Measurements from ENCODE around the gene OR2G2.

DNA sequence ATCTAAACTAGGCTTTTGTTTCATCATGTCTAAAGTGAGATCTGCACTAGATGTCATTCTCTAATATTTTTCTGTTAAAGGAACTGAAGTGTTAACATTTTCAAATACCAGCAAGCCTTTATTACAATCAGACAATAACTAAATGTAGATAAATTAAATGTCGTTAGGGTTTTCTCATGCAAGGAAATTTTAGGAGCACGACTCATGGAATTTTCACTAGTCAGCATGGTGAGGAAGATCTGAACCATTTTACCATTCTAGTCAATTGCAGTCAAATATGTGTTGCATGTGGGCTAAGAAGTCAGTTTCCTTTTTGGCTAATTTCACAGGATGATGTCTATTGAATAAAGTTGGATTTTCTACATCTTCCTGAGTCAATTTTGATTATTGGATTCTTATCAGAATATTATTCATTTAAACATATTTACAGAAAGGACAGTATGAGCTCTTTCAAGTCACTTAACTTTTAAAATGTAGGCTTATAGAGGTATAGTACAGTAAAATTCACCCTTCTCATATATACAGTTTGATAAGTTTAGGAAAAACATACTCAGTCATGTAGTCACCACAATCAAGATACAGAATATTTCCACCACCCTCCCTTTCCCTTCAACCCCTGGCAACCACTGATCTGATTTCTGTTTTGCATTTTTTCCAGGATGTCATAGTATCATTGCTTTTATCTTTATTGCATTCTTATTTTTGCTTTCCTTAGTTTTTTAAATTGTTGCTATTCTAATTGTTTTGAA is 30.1 kb upstream of the OR2G2 start:
- TF ChIP-seq POLR2A (IDR thresholded peaks at IDR 0.05) (no peak), EP300 (IDR thresholded peaks at IDR 0.05) (no peak), POLR2AphosphoS5 (IDR thresholded peaks at IDR 0.05) (no peak)
- TF ChIP-seq, protein P1, sequence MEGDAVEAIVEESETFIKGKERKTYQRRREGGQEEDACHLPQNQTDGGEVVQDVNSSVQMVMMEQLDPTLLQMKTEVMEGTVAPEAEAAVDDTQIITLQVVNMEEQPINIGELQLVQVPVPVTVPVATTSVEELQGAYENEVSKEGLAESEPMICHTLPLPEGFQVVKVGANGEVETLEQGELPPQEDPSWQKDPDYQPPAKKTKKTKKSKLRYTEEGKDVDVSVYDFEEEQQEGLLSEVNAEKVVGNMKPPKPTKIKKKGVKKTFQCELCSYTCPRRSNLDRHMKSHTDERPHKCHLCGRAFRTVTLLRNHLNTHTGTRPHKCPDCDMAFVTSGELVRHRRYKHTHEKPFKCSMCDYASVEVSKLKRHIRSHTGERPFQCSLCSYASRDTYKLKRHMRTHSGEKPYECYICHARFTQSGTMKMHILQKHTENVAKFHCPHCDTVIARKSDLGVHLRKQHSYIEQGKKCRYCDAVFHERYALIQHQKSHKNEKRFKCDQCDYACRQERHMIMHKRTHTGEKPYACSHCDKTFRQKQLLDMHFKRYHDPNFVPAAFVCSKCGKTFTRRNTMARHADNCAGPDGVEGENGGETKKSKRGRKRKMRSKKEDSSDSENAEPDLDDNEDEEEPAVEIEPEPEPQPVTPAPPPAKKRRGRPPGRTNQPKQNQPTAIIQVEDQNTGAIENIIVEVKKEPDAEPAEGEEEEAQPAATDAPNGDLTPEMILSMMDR (IDR thresholded peaks at IDR 0.05), result no peak

All from stomach (tissue), 4 donors.